HEK293 (cell line): ENCODE results near the gene DAZAP1.
A peak's percentile ranks its signal among the peaks of the same experiment; 100 is the strongest.

Experiments used
- FEZF1 ChIP-seq: fragments of 450-650 bp; formaldehyde crosslinking; IDR thresholded peaks from 2 replicates; pipeline ENCODE4 v1.5.1; 2016; ENCODE audit warnings: missing biosample characterization, missing genetic modification characterization
- HOXA7 ChIP-seq: sonication (generic); formaldehyde crosslinking; IDR thresholded peaks from 2 replicates; pipeline ENCODE4 v1.8.1; 2022; ENCODE audit warnings: missing genetic modification reagents, borderline replicate concordance
- KLF9 ChIP-seq: fragments of 450-650 bp; formaldehyde crosslinking; IDR thresholded peaks from 2 replicates; pipeline ENCODE4 v1.5.1; 2016; ENCODE audit warnings: missing biosample characterization, missing genetic modification characterization, low read depth
- OSR2 ChIP-seq: fragments of 450-650 bp; formaldehyde crosslinking; IDR thresholded peaks from 2 replicates; pipeline ENCODE4 v1.5.1; 2016; ENCODE audit warnings: missing biosample characterization, missing genetic modification characterization
- PRDM1 ChIP-seq: fragments of 450-650 bp; formaldehyde crosslinking; IDR thresholded peaks from 2 replicates; pipeline ENCODE4; 2016; ENCODE audit warnings: missing biosample characterization, missing genetic modification characterization
- SP3 ChIP-seq: fragments of 450-650 bp; formaldehyde crosslinking; IDR thresholded peaks from 2 replicates; pipeline ENCODE4 v1.5.1; 2016; ENCODE audit warnings: missing biosample characterization, missing genetic modification characterization
- YY1 ChIP-seq: fragments of 450-650 bp; formaldehyde crosslinking; IDR thresholded peaks from 2 replicates; pipeline ENCODE4 v1.5.1; 2018; ENCODE audit warnings: missing biosample characterization, missing genetic modification characterization
- ZBTB17 ChIP-seq: fragments of 450-650 bp; formaldehyde crosslinking; IDR thresholded peaks from 2 replicates; pipeline ENCODE4 v1.5.1; 2016; ENCODE audit warnings: missing biosample characterization, missing genetic modification characterization
- ZBTB7A ChIP-seq: fragments of 450-650 bp; formaldehyde crosslinking; IDR thresholded peaks from 2 replicates; pipeline ENCODE4 v1.5.1; 2016; ENCODE audit warnings: low read depth, missing biosample characterization, missing genetic modification characterization
- ZFP69B ChIP-seq: fragments of 450-650 bp; formaldehyde crosslinking; IDR thresholded peaks from 2 replicates; pipeline ENCODE4 v1.5.1; 2016; ENCODE audit warnings: missing biosample characterization, missing genetic modification characterization
- ZNF140 ChIP-seq: fragments of 450-650 bp; formaldehyde crosslinking; IDR thresholded peaks from 2 replicates; pipeline ENCODE4 v1.5.1; 2016; ENCODE audit warnings: missing biosample characterization, missing genetic modification characterization
- ZNF146 ChIP-seq: fragments of 450-650 bp; formaldehyde crosslinking; IDR thresholded peaks from 2 replicates; pipeline ENCODE4 v1.5.1; 2016; ENCODE audit warnings: missing biosample characterization, missing genetic modification characterization
- ZNF16 ChIP-seq: fragments of 450-650 bp; formaldehyde crosslinking; IDR thresholded peaks from 2 replicates; pipeline ENCODE4 v1.5.1; 2016; ENCODE audit warnings: low read depth, missing biosample characterization, missing genetic modification characterization
- ZNF274 ChIP-seq, 2 experiments: fragments of 200-500 bp in 1 of 2; fragments of 450-650 bp in 1 of 2; sonication (Bioruptor generic) in 1 of 2; formaldehyde crosslinking in 1 of 2; IDR thresholded peaks; 2 replicates each; pipeline versions ENCODE4 v1.5.1 to v1.6.1; 2014 to 2016; ENCODE audit warnings: borderline replicate concordance in 1 of 2, inconsistent platforms in 1 of 2, low read length in 1 of 2, missing biosample characterization in 1 of 2, missing genetic modification characterization in 1 of 2
- ZNF311 ChIP-seq: fragments of 450-650 bp; formaldehyde crosslinking; IDR thresholded peaks from 2 replicates; pipeline ENCODE4 v1.5.1; 2017; ENCODE audit warnings: missing biosample characterization, missing genetic modification characterization, borderline replicate concordance
- ZNF423 ChIP-seq: fragments of 450-650 bp; formaldehyde crosslinking; IDR thresholded peaks from 2 replicates; pipeline ENCODE4 v1.5.1; 2016; ENCODE audit warnings: missing biosample characterization, missing genetic modification characterization
- ZNF48 ChIP-seq: fragments of 450-650 bp; formaldehyde crosslinking; IDR thresholded peaks from 2 replicates; pipeline ENCODE4 v1.5.1; 2016; ENCODE audit warnings: missing biosample characterization, missing genetic modification characterization
- ZNF555 ChIP-seq: fragments of 450-650 bp; formaldehyde crosslinking; conservative IDR thresholded peaks from 2 replicates; pipeline ENCODE4 v1.5.1; 2017; ENCODE audit warnings: missing biosample characterization, mild to moderate bottlenecking, missing genetic modification characterization, inconsistent platforms
- ZNF558 ChIP-seq: fragments of 450-650 bp; formaldehyde crosslinking; IDR thresholded peaks from 2 replicates; pipeline ENCODE4 v1.5.1; 2016; ENCODE audit warnings: missing biosample characterization, missing genetic modification characterization
- ZNF571 ChIP-seq: fragments of 450-650 bp; formaldehyde crosslinking; IDR thresholded peaks from 2 replicates; pipeline ENCODE4 v1.5.0; 2017; ENCODE audit warnings: missing biosample characterization, missing genetic modification characterization
- ZNF624 ChIP-seq: fragments of 450-650 bp; formaldehyde crosslinking; IDR thresholded peaks from 2 replicates; pipeline ENCODE4 v1.5.1; 2017; ENCODE audit warnings: missing biosample characterization, missing genetic modification characterization
- ZNF707 ChIP-seq: fragments of 450-650 bp; formaldehyde crosslinking; IDR thresholded peaks from 2 replicates; pipeline ENCODE4 v1.5.1; 2016; ENCODE audit warnings: missing biosample characterization, missing genetic modification characterization
- ZNF792 ChIP-seq: fragments of 450-650 bp; formaldehyde crosslinking; IDR thresholded peaks from 2 replicates; pipeline ENCODE4 v1.5.1; 2016; ENCODE audit warnings: missing biosample characterization, missing genetic modification characterization
- ZNF830 ChIP-seq: fragments of 450-650 bp; IDR thresholded peaks from 2 replicates; pipeline ENCODE4 v1.5.0; 2018; ENCODE audit warnings: missing biosample characterization, missing genetic modification characterization, low read depth, mild to moderate bottlenecking, moderate library complexity
- TF ChIP-seq, protein P1 (sequence below): fragments of 450-650 bp; formaldehyde crosslinking; IDR thresholded peaks from 2 replicates; pipeline ENCODE4 v1.5.1; 2017; ENCODE audit warnings: missing biosample characterization, missing genetic modification characterization
- TF ChIP-seq, protein P2 (sequence below): fragments of 450-650 bp; formaldehyde crosslinking; IDR thresholded peaks from 2 replicates; pipeline ENCODE4 v1.5.1; 2016; ENCODE audit warnings: missing biosample characterization, missing genetic modification characterization
- TF ChIP-seq, protein P3 (sequence below): fragments of 450-650 bp; IDR thresholded peaks from 2 replicates; pipeline ENCODE4 v1.5.1; 2018; ENCODE audit warnings: missing biosample characterization, mild to moderate bottlenecking, missing genetic modification characterization
- TF ChIP-seq, protein P4 (sequence below): fragments of 450-650 bp; formaldehyde crosslinking; conservative IDR thresholded peaks from 2 replicates; pipeline ENCODE4 v1.5.1; 2016; ENCODE audit warnings: low read depth, missing biosample characterization, missing genetic modification characterization
- TF ChIP-seq, protein P5 (sequence below): fragments of 450-650 bp; formaldehyde crosslinking; IDR thresholded peaks from 2 replicates; pipeline ENCODE4 v1.5.1; 2016; ENCODE audit warnings: missing biosample characterization, missing genetic modification characterization

DAZAP1 gene

DNA sequence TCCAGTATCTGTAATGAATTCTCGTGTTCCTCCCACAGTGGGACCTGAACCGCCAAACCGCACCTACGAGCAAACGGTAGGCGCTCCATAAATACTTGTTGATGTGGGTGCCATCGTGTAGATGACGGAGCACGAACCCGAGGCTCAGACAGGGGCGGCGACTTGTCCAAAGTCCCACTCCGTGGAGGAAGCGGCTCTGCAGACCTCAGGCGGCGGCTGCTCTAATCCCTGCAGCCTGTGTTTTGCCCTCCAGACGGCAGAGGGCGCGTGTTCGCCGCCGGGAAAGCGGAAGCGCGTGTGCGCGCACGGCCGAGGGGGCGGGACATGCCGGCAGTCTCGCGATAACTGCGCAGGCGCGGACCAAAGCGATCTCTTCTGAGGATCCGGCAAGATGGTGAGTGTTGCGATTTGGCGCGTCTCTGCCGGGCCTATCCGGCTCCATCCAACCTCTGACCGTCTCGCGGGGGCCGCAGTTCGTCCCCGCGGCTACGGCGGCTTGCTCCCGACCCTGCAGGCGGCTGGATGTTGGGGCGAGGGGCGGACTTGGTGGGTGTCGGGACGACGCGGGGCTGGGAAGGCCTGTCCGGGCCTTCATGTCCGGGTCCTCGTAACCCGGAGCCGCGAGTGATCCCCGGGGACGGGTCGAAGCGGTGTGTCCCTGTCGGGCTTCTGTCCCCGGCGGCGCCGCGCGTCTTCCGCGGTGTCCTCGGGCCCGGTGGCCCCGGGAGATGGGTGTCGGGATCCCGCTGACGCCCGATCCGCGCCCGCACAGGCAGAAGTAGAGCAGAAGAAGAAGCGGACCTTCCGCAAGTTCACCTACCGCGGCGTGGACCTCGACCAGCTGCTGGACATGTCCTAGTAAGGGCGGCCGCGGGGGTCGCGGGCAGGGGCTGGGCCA, 30.9 kb downstream of the DAZAP1 start, which contains the start of gene RPS15 (continued):
- TF ChIP-seq ZNF423 (tag by site-specific recombination) (no peak), HOXA7 (CRISPR knock-in tag) (no peak), ZNF830 (no peak), ZNF558 (tag by site-specific recombination) (no peak; the same call in 1 of the 2 replicates), ZBTB7A (peak; percentile 97), ZNF16 (0 out of 2 replicates have a peak, but pooled peaks have one; percentile 16), ZNF555 (tag by site-specific recombination) (no peak), ZNF792 (tag by site-specific recombination) (peak; percentile 95), ZNF571 (tag by site-specific recombination) (no peak), ZNF48 (tag by site-specific recombination) (no peak), ZNF146 (tag by site-specific recombination) (peak; percentile 74), ZNF311 (no peak), ZNF274 (IDR thresholded peaks at IDR 0.05; ENCODE audit: low read length) (no peak), ZNF274 (tag by site-specific recombination; IDR thresholded peaks at IDR 0.05; ENCODE audit: borderline replicate concordance) (no peak), SP3 (peak; percentile 96), YY1 (peak; percentile 86), ZNF624 (no peak), OSR2 (tag by site-specific recombination) (no peak), FEZF1 (tag by site-specific recombination) (no peak), ZNF140 (tag by site-specific recombination) (no peak), PRDM1 (tag by site-specific recombination) (no peak), ZNF707 (tag by site-specific recombination) (no peak), KLF9 (tag by site-specific recombination) (peak; percentile 90), ZBTB17 (tag by site-specific recombination) (peak; percentile 95), ZFP69B (tag by site-specific recombination) (peak; percentile 81; the same call in 1 of the 2 replicates)
- TF ChIP-seq, protein P1, sequence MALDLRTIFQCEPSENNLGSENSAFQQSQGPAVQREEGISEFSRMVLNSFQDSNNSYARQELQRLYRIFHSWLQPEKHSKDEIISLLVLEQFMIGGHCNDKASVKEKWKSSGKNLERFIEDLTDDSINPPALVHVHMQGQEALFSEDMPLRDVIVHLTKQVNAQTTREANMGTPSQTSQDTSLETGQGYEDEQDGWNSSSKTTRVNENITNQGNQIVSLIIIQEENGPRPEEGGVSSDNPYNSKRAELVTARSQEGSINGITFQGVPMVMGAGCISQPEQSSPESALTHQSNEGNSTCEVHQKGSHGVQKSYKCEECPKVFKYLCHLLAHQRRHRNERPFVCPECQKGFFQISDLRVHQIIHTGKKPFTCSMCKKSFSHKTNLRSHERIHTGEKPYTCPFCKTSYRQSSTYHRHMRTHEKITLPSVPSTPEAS (tag by site-specific recombination), result peak; percentile 61; the same call in 1 of the 2 replicates
- TF ChIP-seq, protein P2, sequence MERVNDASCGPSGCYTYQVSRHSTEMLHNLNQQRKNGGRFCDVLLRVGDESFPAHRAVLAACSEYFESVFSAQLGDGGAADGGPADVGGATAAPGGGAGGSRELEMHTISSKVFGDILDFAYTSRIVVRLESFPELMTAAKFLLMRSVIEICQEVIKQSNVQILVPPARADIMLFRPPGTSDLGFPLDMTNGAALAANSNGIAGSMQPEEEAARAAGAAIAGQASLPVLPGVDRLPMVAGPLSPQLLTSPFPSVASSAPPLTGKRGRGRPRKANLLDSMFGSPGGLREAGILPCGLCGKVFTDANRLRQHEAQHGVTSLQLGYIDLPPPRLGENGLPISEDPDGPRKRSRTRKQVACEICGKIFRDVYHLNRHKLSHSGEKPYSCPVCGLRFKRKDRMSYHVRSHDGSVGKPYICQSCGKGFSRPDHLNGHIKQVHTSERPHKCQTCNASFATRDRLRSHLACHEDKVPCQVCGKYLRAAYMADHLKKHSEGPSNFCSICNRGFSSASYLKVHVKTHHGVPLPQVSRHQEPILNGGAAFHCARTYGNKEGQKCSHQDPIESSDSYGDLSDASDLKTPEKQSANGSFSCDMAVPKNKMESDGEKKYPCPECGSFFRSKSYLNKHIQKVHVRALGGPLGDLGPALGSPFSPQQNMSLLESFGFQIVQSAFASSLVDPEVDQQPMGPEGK (tag by site-specific recombination), result peak; percentile 62
- TF ChIP-seq, protein P3, sequence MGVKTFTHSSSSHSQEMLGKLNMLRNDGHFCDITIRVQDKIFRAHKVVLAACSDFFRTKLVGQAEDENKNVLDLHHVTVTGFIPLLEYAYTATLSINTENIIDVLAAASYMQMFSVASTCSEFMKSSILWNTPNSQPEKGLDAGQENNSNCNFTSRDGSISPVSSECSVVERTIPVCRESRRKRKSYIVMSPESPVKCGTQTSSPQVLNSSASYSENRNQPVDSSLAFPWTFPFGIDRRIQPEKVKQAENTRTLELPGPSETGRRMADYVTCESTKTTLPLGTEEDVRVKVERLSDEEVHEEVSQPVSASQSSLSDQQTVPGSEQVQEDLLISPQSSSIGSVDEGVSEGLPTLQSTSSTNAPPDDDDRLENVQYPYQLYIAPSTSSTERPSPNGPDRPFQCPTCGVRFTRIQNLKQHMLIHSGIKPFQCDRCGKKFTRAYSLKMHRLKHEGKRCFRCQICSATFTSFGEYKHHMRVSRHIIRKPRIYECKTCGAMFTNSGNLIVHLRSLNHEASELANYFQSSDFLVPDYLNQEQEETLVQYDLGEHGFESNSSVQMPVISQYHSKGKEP, result peak; percentile 54; the same call in 1 of the 2 replicates
- TF ChIP-seq, protein P4, sequence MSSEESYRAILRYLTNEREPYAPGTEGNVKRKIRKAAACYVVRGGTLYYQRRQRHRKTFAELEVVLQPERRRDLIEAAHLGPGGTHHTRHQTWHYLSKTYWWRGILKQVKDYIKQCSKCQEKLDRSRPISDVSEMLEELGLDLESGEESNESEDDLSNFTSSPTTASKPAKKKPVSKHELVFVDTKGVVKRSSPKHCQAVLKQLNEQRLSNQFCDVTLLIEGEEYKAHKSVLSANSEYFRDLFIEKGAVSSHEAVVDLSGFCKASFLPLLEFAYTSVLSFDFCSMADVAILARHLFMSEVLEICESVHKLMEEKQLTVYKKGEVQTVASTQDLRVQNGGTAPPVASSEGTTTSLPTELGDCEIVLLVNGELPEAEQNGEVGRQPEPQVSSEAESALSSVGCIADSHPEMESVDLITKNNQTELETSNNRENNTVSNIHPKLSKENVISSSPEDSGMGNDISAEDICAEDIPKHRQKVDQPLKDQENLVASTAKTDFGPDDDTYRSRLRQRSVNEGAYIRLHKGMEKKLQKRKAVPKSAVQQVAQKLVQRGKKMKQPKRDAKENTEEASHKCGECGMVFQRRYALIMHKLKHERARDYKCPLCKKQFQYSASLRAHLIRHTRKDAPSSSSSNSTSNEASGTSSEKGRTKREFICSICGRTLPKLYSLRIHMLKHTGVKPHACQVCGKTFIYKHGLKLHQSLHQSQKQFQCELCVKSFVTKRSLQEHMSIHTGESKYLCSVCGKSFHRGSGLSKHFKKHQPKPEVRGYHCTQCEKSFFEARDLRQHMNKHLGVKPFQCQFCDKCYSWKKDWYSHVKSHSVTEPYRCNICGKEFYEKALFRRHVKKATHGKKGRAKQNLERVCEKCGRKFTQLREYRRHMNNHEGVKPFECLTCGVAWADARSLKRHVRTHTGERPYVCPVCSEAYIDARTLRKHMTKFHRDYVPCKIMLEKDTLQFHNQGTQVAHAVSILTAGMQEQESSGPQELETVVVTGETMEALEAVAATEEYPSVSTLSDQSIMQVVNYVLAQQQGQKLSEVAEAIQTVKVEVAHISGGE (tag by site-specific recombination), result peak; percentile 72
- TF ChIP-seq, protein P5, sequence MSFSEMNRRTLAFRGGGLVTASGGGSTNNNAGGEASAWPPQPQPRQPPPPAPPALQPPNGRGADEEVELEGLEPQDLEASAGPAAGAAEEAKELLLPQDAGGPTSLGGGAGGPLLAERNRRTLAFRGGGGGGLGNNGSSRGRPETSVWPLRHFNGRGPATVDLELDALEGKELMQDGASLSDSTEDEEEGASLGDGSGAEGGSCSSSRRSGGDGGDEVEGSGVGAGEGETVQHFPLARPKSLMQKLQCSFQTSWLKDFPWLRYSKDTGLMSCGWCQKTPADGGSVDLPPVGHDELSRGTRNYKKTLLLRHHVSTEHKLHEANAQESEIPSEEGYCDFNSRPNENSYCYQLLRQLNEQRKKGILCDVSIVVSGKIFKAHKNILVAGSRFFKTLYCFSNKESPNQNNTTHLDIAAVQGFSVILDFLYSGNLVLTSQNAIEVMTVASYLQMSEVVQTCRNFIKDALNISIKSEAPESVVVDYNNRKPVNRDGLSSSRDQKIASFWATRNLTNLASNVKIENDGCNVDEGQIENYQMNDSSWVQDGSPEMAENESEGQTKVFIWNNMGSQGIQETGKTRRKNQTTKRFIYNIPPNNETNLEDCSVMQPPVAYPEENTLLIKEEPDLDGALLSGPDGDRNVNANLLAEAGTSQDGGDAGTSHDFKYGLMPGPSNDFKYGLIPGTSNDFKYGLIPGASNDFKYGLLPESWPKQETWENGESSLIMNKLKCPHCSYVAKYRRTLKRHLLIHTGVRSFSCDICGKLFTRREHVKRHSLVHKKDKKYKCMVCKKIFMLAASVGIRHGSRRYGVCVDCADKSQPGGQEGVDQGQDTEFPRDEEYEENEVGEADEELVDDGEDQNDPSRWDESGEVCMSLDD (tag by site-specific recombination), result peak; percentile 81
